Measurements from ENCODE around the gene MYOZ3. TPM values are rescaled to one million over a fixed set of nuclear protein-coding genes. Genes with fewer than 3 reads are reported as not detected.

The MYOZ3 gene
- total and polyA plus RNA-seq, 2 donors (not counting 1 experiment from before 2014, with no cell fraction given) = 0.04 TPM; not detected in 1

- TF ChIP-seq CTCF (IDR thresholded peaks at IDR 0.05) = peak; percentile 15
- no peak for TF ChIP-seq EZH2 (IDR thresholded peaks at IDR 0.05; ENCODE audit: borderline replicate concordance, insufficient read depth, low read depth, low read length, poor library complexity, severe bottlenecking)
- intact Hi-C loops (cut with micrococcal nuclease) = loop anchor here (1.0 kb wide), 1 partner anchor 149 kb away; no protein-coding TSS in a partner anchor
- Mint-ChIP-seq H3K4me1 (no peaks in the 10 kb centered on the region), H3K27me3 (no peaks in the 10 kb centered on the region), H3K27ac (no peak overlapping the region), H3K9me3 (ENCODE audit: insufficient read depth) (no peaks in the 10 kb centered on the region), H3K4me3 (no peak overlapping the region)
- Histone ChIP-seq H4K20me1 (ENCODE audit: control insufficient read depth, insufficient read depth, low read length, poor library complexity, severe bottlenecking) (no peaks in the 10 kb centered on the region), H2AFZ (ENCODE audit: insufficient read depth, low read depth, low read length, poor library complexity, severe bottlenecking) (no peak overlapping the region), H3K27me3 (replicated peaks in 1 of 4; ENCODE audit: control extremely low read depth in 1 of 4, control insufficient read depth in 3 of 4, insufficient read depth in 4 of 4, low read length in 3 of 4) (no peaks in the 10 kb centered on the region), H3K79me2 (ENCODE audit: control insufficient read depth, insufficient read depth, low read length) (no peaks in the 10 kb centered on the region), H3K4me2 (replicated peaks; ENCODE audit: low read depth, low read length, poor library complexity, severe bottlenecking) (no peak overlapping the region), H3K4me3 (ENCODE audit: control extremely low read depth in 1 of 5, extremely low read depth in 1 of 5, insufficient read depth in 1 of 5, low read depth in 2 of 5, low read length in 4 of 5) (no peak overlapping the region), H3K27ac (ENCODE audit: low read length in 2 of 2) (no peak overlapping the region), H3K9ac (ENCODE audit: low read length) (no peak overlapping the region), H3K9me3 (ENCODE audit: control extremely low read depth in 1 of 3, control insufficient read depth in 2 of 3, insufficient read depth in 1 of 3, low read length in 2 of 3) (no peaks in the 10 kb centered on the region), H3K4me1 (ENCODE audit: control insufficient read depth in 2 of 2, insufficient read depth in 2 of 2, low read length in 2 of 2) (no peaks in the 10 kb centered on the region), H3K36me3 (replicated peaks in 1 of 2; ENCODE audit: control extremely low read depth in 1 of 2, control insufficient read depth in 1 of 2, extremely low read depth in 1 of 2, insufficient read depth in 2 of 2, low read length in 1 of 2) (peaks cover 6 to 54% of the 10 kb centered on the region in 2 experiments)
- CTCF ChIA-PET = interaction anchor here (1.0 kb wide), 2 partner anchors 149 to 253 kb away, joined by 3 to 5 read pairs; no protein-coding TSS in a partner anchor
- no CpG with 5 or more reads among the region's 2 CpGs for WGBS (ENCODE audit: insufficient coverage)
- ATAC-seq (ENCODE audit: low read depth) = no peak
- DNase-seq = peak; percentile 31
- POLR2A ChIA-PET = no interaction called here
Measured at GRCh38 chr5:150710165-150710564, 49.1 kb downstream of the MYOZ3 start.

- no peak overlapping the region for H3K4me2 ChIP-seq (replicated peaks; ENCODE audit: low read depth, low read length, poor library complexity, severe bottlenecking)
- ChIA-PET CTCF (no interaction called here), POLR2A (no interaction called here)
- no peaks in the 10 kb centered on the region for H3K9me3 ChIP-seq (ENCODE audit: control extremely low read depth in 1 of 3, control insufficient read depth in 2 of 3, insufficient read depth in 1 of 3, low read length in 2 of 3)
- ATAC-seq (ENCODE audit: low read depth) (no peak), DNase-seq (no peak)
- no peak overlapping the region for H3K27ac ChIP-seq (ENCODE audit: low read length in 2 of 2)
- no peak for TF ChIP-seq EZH2 (IDR thresholded peaks at IDR 0.05; ENCODE audit: borderline replicate concordance, insufficient read depth, low read depth, low read length, poor library complexity, severe bottlenecking)
- TF ChIP-seq CTCF (IDR thresholded peaks at IDR 0.05) = no peak
- H3K9ac ChIP-seq (ENCODE audit: low read length) = no peak overlapping the region
- no peak overlapping the region for H2AFZ ChIP-seq (ENCODE audit: insufficient read depth, low read depth, low read length, poor library complexity, severe bottlenecking)
- Mint-ChIP-seq H3K4me3 (no peak overlapping the region), H3K9me3 (ENCODE audit: insufficient read depth) (no peaks in the 10 kb centered on the region), H3K27me3 (no peaks in the 10 kb centered on the region), H3K4me1 (no peaks in the 10 kb centered on the region), H3K27ac (no peak overlapping the region)
- no peaks in the 10 kb centered on the region for H3K79me2 ChIP-seq (ENCODE audit: control insufficient read depth, insufficient read depth, low read length)
- H4K20me1 ChIP-seq (ENCODE audit: control insufficient read depth, insufficient read depth, low read length, poor library complexity, severe bottlenecking) = no peaks in the 10 kb centered on the region
- WGBS (ENCODE audit: insufficient coverage) = no CpG with 5 or more reads among the region's 2 CpGs
- no peak overlapping the region for H3K4me3 ChIP-seq (ENCODE audit: control extremely low read depth in 1 of 5, extremely low read depth in 1 of 5, insufficient read depth in 1 of 5, low read depth in 2 of 5, low read length in 4 of 5)
- no peaks in the 10 kb centered on the region for H3K27me3 ChIP-seq (replicated peaks in 1 of 4; ENCODE audit: control extremely low read depth in 1 of 4, control insufficient read depth in 3 of 4, insufficient read depth in 4 of 4, low read length in 3 of 4)
- no peaks in the 10 kb centered on the region for H3K4me1 ChIP-seq (ENCODE audit: control insufficient read depth in 2 of 2, insufficient read depth in 2 of 2, low read length in 2 of 2)
- intact Hi-C loops (cut with micrococcal nuclease) = no loop called here
- H3K36me3 ChIP-seq (replicated peaks in 1 of 2; ENCODE audit: control extremely low read depth in 1 of 2, control insufficient read depth in 1 of 2, extremely low read depth in 1 of 2, insufficient read depth in 2 of 2, low read length in 1 of 2) = peaks cover 23 to 79% of the 10 kb centered on the region in 2 experiments
Measured at GRCh38 chr5:150723845-150724244, 62.8 kb downstream of the MYOZ3 start.

Other genes starting within 250 kb of the MYOZ3 start
- 5,468 and 5,670 TPM in 2 replicates for gene CD74, start 248.3 kb upstream of the MYOZ3 start, total RNA-seq
- gene CD74, start 248.3 kb upstream of the MYOZ3 start, polyA plus RNA-seq = 12,792 and 14,307 TPM in 2 replicates
- 3,565 and 3,740 TPM in 2 replicates for gene RPS14, start 211.5 kb upstream of the MYOZ3 start, total RNA-seq
- gene RPS14, start 211.5 kb upstream of the MYOZ3 start, polyA plus RNA-seq = 5,742 and 6,881 TPM in 2 replicates
- 4.3 and 8.9 TPM in 2 replicates for gene NDST1, start 153.1 kb upstream of the MYOZ3 start, total RNA-seq
- 3.2 and 7.0 TPM in 2 replicates for gene NDST1, start 153.1 kb upstream of the MYOZ3 start, polyA plus RNA-seq
- 16.3 and 16.8 TPM in 2 replicates for gene SYNPO, start 20.6 kb upstream of the MYOZ3 start, total RNA-seq
- gene SYNPO, start 20.6 kb upstream of the MYOZ3 start, polyA plus RNA-seq = 11.2 and 13.2 TPM in 2 replicates
- 88.4 and 89.4 TPM in 2 replicates for gene RBM22, start 39.8 kb downstream of the MYOZ3 start, total RNA-seq
- 70.6 and 101 TPM in 2 replicates for gene RBM22, start 39.8 kb downstream of the MYOZ3 start, polyA plus RNA-seq
- gene DCTN4, start 97.8 kb downstream of the MYOZ3 start, total RNA-seq = 54.4 and 58.4 TPM in 2 replicates
- 11.2 and 17.2 TPM in 2 replicates for gene DCTN4, start 97.8 kb downstream of the MYOZ3 start, polyA plus RNA-seq
- not detected in 2 replicates for gene SMIM3, start 117.5 kb downstream of the MYOZ3 start, total RNA-seq
- 0.37 and 1.0 TPM in 2 replicates for gene SMIM3, start 117.5 kb downstream of the MYOZ3 start, polyA plus RNA-seq
- gene IRGM, start 185.3 kb downstream of the MYOZ3 start, total RNA-seq = 1.3 and 1.6 TPM in 2 replicates
- gene IRGM, start 185.3 kb downstream of the MYOZ3 start, polyA plus RNA-seq = 2.5 and 2.8 TPM in 2 replicates
- 8.1 and 8.7 TPM in 2 replicates for gene ZNF300, start 243.7 kb downstream of the MYOZ3 start, total RNA-seq
- 3.6 and 4.3 TPM in 2 replicates for gene ZNF300, start 243.7 kb downstream of the MYOZ3 start, polyA plus RNA-seq

Measured in B cell (primary cell).